HG03354 (cell line): ENCODE data around the gene CYP2F1.

Experiments used
- ATAC-seq: cut with Tn5 transposase; IDR thresholded peaks from one replicate; pipeline ENCODE4 v1.9.1; 2021; ENCODE audit warnings: mild to moderate bottlenecking; ENCODE audit not compliant: unreplicated experiment, poor library complexity, severe bottlenecking

The CYP2F1 gene

GRCh38 chr19:41172297-41173164 lies 58.3 kb downstream of the CYP2F1 start:
- ATAC-seq: no peak

DNA sequence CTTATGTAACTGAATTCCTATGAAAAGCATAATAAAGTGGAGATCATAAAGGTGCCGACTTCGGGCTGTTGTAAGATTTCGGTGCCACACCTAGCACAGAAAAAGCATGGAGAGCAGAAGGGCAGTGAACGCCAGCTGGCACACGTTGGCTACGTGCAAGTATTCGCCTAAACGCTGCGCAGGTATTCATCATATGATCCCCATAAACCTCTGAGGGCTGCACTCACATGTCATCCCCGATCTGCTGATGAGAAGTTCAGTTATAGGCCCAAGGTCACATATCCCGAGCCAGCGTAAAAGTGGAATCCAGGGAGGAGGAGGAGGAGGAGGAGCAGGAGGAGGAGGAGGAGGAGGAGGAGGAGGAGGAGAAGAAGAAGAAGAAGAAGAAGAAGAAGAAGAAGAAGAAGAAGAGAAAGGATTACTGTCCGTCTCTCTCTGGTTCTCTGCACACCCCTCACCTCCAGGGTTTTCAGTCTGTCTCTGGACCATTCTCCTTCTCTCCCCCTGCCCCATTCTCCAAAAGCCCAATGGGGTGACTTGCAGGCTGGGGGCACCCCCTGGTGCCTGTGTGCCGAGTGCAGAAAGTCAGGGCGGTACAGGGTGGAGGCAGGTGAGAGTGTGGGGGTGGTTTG lies 60.2 kb downstream of the CYP2F1 start:
- no peak for ATAC-seq

DNA sequence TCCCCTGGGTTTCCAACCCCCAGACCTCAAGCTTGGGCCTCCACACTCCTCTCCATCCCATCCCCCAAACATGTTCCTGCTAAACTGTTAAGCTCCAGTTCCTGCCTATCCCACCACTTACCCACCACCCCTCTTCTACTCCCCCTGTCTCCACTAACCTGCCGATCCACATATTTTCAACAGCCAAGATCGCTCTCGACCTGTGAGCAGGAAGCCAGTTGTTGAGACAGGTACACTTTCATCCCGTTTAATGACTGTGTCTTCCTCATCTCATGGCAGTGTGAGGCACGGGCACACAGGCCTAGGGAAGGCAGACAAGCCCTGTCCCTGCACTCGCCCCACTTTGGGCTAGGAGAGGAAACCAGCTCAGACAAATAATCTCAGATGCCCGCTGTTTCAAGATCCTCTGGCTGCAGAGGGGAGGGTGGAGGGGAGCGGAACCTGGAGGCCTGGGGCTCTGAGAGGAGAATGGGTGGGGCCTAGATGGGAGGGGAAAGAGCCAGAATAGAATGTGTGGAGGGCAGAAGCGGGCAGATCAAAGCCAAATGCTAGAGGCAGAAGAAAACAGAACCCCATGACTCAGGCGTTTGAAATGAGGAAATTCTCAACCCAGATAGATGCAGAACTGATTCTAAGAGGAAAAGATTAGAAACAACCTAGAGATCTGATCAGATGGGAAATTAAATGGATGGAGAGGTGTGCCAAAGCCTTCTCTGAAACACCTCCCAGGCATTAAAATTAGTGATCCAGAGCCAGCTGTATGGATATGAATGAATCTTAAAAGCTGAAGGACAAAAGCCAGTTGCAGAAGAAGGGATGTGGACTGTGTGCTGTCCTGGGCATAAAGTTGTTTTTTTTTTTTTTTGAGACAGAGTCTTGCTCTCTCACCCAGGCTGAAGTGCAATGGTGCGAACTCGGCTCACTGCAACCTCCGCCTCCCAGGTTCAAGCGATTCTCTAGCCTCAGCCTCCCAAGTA lies 61.9 kb downstream of the CYP2F1 start:
- no peak for ATAC-seq
